ENCODE results near the gene BRPF3. TPM values are rescaled to one million over a fixed set of nuclear protein-coding genes. Genes with fewer than 3 reads are reported as not detected.

The BRPF3 gene
- total RNA-seq, 1 experiment from 2014 or later: 30.4 TPM

DNA sequence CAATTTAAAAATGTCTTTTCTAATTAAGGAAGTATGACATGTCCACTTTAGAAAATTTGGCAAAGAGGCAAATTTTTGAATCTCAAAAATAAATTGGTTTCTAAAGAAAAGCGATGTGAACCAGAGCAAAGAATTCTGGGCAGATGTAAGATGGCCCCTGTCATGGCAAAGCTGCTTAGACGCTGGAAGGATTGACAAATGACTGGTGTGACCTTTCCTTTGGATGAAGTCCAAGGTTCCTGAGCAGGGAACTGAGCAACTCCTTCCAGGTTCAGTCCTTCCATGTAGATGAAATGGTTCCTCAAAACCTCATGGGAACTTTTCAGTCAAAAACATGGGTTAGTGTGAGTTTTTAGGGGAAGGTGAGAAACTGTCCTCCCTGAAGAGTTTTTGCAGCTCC is 25.1 kb downstream of the BRPF3 start (continued):
- TF ChIP-seq ATF2 (CRISPR knock-in tag; IDR thresholded peaks at IDR 0.05; ENCODE audit: borderline replicate concordance, low read depth): no peak
- no peak for TF ChIP-seq MXD4 (CRISPR knock-in tag; IDR thresholded peaks at IDR 0.05; ENCODE audit: borderline replicate concordance)
- TF ChIP-seq CREB1 (CRISPR knock-in tag; IDR thresholded peaks at IDR 0.05): no peak
- no peak for TF ChIP-seq SMAD3 (CRISPR knock-in tag; IDR thresholded peaks at IDR 0.05; ENCODE audit: borderline replicate concordance)
- TF ChIP-seq SP1 (CRISPR knock-in tag; conservative IDR thresholded peaks at IDR 0.05): no peak
- TF ChIP-seq AR (CRISPR knock-in tag; IDR thresholded peaks at IDR 0.05): no peak
- TF ChIP-seq CREM (CRISPR knock-in tag; IDR thresholded peaks at IDR 0.05): no peak

GRCh38 chr6:36222924-36223323 is 26.4 kb downstream of the BRPF3 start:
- CTCF ChIA-PET: interaction anchor here (1.2 kb wide), 1 partner anchor 84 kb away, joined by 5 read pairs; no protein-coding TSS in a partner anchor
- H3K36me3 Mint-ChIP-seq: peaks cover 44% of the 10 kb centered on the region

More at GRCh38 chr6:36222924-36223323, 26.4 kb downstream of the BRPF3 start:
- POLR2A ChIA-PET: no interaction called here
- no peak overlapping the region for H3K27ac Mint-ChIP-seq
- TF ChIP-seq USF2 (CRISPR knock-in tag; IDR thresholded peaks at IDR 0.05): no peak
- TF ChIP-seq, protein P1, sequence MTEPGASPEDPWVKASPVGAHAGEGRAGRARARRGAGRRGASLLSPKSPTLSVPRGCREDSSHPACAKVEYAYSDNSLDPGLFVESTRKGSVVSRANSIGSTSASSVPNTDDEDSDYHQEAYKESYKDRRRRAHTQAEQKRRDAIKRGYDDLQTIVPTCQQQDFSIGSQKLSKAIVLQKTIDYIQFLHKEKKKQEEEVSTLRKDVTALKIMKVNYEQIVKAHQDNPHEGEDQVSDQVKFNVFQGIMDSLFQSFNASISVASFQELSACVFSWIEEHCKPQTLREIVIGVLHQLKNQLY (CRISPR knock-in tag; IDR thresholded peaks at IDR 0.05): no peak
- no peak for TF ChIP-seq ZNF317 (CRISPR knock-in tag; IDR thresholded peaks at IDR 0.05; ENCODE audit: borderline replicate concordance, low read depth)
- TF ChIP-seq, protein P2, sequence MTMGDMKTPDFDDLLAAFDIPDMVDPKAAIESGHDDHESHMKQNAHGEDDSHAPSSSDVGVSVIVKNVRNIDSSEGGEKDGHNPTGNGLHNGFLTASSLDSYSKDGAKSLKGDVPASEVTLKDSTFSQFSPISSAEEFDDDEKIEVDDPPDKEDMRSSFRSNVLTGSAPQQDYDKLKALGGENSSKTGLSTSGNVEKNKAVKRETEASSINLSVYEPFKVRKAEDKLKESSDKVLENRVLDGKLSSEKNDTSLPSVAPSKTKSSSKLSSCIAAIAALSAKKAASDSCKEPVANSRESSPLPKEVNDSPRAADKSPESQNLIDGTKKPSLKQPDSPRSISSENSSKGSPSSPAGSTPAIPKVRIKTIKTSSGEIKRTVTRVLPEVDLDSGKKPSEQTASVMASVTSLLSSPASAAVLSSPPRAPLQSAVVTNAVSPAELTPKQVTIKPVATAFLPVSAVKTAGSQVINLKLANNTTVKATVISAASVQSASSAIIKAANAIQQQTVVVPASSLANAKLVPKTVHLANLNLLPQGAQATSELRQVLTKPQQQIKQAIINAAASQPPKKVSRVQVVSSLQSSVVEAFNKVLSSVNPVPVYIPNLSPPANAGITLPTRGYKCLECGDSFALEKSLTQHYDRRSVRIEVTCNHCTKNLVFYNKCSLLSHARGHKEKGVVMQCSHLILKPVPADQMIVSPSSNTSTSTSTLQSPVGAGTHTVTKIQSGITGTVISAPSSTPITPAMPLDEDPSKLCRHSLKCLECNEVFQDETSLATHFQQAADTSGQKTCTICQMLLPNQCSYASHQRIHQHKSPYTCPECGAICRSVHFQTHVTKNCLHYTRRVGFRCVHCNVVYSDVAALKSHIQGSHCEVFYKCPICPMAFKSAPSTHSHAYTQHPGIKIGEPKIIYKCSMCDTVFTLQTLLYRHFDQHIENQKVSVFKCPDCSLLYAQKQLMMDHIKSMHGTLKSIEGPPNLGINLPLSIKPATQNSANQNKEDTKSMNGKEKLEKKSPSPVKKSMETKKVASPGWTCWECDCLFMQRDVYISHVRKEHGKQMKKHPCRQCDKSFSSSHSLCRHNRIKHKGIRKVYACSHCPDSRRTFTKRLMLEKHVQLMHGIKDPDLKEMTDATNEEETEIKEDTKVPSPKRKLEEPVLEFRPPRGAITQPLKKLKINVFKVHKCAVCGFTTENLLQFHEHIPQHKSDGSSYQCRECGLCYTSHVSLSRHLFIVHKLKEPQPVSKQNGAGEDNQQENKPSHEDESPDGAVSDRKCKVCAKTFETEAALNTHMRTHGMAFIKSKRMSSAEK (CRISPR knock-in tag; IDR thresholded peaks at IDR 0.05; ENCODE audit: borderline replicate concordance): no peak
- no peak for TF ChIP-seq FOXK1 (CRISPR knock-in tag; IDR thresholded peaks at IDR 0.05)
- TF ChIP-seq, protein P3, sequence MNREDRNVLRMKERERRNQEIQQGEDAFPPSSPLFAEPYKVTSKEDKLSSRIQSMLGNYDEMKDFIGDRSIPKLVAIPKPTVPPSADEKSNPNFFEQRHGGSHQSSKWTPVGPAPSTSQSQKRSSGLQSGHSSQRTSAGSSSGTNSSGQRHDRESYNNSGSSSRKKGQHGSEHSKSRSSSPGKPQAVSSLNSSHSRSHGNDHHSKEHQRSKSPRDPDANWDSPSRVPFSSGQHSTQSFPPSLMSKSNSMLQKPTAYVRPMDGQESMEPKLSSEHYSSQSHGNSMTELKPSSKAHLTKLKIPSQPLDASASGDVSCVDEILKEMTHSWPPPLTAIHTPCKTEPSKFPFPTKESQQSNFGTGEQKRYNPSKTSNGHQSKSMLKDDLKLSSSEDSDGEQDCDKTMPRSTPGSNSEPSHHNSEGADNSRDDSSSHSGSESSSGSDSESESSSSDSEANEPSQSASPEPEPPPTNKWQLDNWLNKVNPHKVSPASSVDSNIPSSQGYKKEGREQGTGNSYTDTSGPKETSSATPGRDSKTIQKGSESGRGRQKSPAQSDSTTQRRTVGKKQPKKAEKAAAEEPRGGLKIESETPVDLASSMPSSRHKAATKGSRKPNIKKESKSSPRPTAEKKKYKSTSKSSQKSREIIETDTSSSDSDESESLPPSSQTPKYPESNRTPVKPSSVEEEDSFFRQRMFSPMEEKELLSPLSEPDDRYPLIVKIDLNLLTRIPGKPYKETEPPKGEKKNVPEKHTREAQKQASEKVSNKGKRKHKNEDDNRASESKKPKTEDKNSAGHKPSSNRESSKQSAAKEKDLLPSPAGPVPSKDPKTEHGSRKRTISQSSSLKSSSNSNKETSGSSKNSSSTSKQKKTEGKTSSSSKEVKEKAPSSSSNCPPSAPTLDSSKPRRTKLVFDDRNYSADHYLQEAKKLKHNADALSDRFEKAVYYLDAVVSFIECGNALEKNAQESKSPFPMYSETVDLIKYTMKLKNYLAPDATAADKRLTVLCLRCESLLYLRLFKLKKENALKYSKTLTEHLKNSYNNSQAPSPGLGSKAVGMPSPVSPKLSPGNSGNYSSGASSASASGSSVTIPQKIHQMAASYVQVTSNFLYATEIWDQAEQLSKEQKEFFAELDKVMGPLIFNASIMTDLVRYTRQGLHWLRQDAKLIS (CRISPR knock-in tag; IDR thresholded peaks at IDR 0.05; ENCODE audit: borderline replicate concordance): no peak
- H3K4me1 Mint-ChIP-seq: no peaks in the 10 kb centered on the region
- no peaks in the 10 kb centered on the region for H3K27me3 Mint-ChIP-seq (ENCODE audit: low read depth)
- ATAC-seq (no peak), DNase-seq (ENCODE audit: low spot score) (no peak)
- no peaks in the 10 kb centered on the region for H3K9me3 Mint-ChIP-seq
- no peak overlapping the region for H3K4me3 Mint-ChIP-seq

Data from WTC11 (cell line).